ENCODE measurements around the gene PDE4D. TPM values are rescaled to one million over a fixed set of nuclear protein-coding genes. Genes with fewer than 3 reads are reported as not detected.

Gene PDE4D
- total RNA-seq, 1 donor: 12.7 TPM

- H3K4me3 ChIP-seq (ENCODE audit: low read depth, low read length): no peak overlapping the region
- TF ChIP-seq, protein P1, sequence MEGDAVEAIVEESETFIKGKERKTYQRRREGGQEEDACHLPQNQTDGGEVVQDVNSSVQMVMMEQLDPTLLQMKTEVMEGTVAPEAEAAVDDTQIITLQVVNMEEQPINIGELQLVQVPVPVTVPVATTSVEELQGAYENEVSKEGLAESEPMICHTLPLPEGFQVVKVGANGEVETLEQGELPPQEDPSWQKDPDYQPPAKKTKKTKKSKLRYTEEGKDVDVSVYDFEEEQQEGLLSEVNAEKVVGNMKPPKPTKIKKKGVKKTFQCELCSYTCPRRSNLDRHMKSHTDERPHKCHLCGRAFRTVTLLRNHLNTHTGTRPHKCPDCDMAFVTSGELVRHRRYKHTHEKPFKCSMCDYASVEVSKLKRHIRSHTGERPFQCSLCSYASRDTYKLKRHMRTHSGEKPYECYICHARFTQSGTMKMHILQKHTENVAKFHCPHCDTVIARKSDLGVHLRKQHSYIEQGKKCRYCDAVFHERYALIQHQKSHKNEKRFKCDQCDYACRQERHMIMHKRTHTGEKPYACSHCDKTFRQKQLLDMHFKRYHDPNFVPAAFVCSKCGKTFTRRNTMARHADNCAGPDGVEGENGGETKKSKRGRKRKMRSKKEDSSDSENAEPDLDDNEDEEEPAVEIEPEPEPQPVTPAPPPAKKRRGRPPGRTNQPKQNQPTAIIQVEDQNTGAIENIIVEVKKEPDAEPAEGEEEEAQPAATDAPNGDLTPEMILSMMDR (IDR thresholded peaks at IDR 0.05; ENCODE audit: insufficient read depth, low read length): no peak
- DNase-seq (ENCODE audit: low read depth): no peak
Measured at GRCh38 chr5:59720063-59720462, 173.5 kb downstream of the PDE4D start.

- DNase-seq (ENCODE audit: low read depth): no peak
- H3K4me3 ChIP-seq (ENCODE audit: low read depth, low read length): no peak overlapping the region
- TF ChIP-seq, protein P1 (IDR thresholded peaks at IDR 0.05; ENCODE audit: insufficient read depth, low read length): no peak
Measured at GRCh38 chr5:59716966-59717500, 176.5 kb downstream of the PDE4D start.

DNA sequence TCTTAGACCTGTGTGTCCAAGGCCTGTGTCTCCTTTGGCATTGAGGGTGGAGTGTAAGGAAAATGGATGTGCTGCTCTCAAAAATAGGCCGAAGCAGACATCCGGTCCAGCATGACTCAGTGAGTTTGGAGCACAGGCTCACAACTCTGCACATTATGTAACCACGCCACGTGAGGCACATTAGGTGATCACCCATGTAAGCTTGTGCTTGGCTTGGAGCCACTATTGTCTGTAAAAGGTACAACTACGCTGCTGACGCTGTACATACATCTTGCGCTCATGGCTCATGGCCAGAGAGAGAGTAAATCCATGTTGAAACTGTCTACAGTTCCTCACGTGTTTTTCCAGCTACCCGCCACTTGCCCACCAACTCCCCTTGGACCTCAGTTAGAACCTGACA lies 177.5 kb downstream of the PDE4D start:
- no peak overlapping the region for H3K4me3 ChIP-seq (ENCODE audit: low read depth, low read length)
- TF ChIP-seq, protein P1 (IDR thresholded peaks at IDR 0.05; ENCODE audit: insufficient read depth, low read length): no peak
- DNase-seq (ENCODE audit: low read depth): no peak

GRCh38 chr5:59715228-59715627 lies 178.3 kb downstream of the PDE4D start:
- TF ChIP-seq, protein P1 (IDR thresholded peaks at IDR 0.05; ENCODE audit: insufficient read depth, low read length): no peak
- no peak overlapping the region for H3K4me3 ChIP-seq (ENCODE audit: low read depth, low read length)
- DNase-seq (ENCODE audit: low read depth): no peak

DNA sequence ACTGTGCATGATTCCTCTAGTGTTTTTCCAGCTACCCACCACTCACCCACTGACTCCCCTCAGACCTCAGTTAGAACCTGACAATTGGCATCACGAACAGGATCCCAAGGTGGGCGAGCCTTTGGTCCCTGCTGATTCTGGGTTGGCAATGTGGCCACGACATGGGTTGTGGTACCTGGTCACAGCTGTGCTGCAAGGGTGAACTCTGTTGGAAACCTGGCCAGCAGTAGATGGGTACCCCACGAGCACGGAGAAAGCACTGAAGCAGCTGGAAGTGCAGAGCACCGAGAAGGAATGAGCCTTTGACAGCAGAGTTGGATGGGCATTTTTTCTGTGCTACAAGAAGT lies 180.1 kb downstream of the PDE4D start:
- TF ChIP-seq, protein P1 (IDR thresholded peaks at IDR 0.05; ENCODE audit: insufficient read depth, low read length): no peak
- no peak overlapping the region for H3K4me3 ChIP-seq (ENCODE audit: low read depth, low read length)
- DNase-seq (ENCODE audit: low read depth): no peak

- TF ChIP-seq, protein P1 (IDR thresholded peaks at IDR 0.05; ENCODE audit: insufficient read depth, low read length): no peak
- no peak overlapping the region for H3K4me3 ChIP-seq (ENCODE audit: low read depth, low read length)
- DNase-seq (ENCODE audit: low read depth): peak; percentile 4
Measured at GRCh38 chr5:59712836-59713497, 180.6 kb downstream of the PDE4D start.

GRCh38 chr5:59711310-59711709 lies 182.2 kb downstream of the PDE4D start:
- H3K4me3 ChIP-seq (ENCODE audit: low read depth, low read length): no peak overlapping the region
- TF ChIP-seq, protein P1 (IDR thresholded peaks at IDR 0.05; ENCODE audit: insufficient read depth, low read length): no peak
- peak; percentile 6 for DNase-seq (ENCODE audit: low read depth)

Data from fibroblast of the aortic adventitia (primary cell).